Measurements from ENCODE around the gene ZSWIM5.
"Not testable (repeated sequence)": the region's sequence is repeated elsewhere in the genome, so short reads cannot be mapped to it uniquely, and the experiment has no call there.

Gene ZSWIM5

GRCh38 chr1:45200906-45201500 is 5.4 kb downstream of the ZSWIM5 start:
- no peak for DNase-seq

GRCh38 chr1:45200435-45200834 is 6.0 kb downstream of the ZSWIM5 start:
- no peak for DNase-seq

- no peak for DNase-seq
Observed at GRCh38 chr1:45198185-45198584, 8.2 kb downstream of the ZSWIM5 start.

DNA sequence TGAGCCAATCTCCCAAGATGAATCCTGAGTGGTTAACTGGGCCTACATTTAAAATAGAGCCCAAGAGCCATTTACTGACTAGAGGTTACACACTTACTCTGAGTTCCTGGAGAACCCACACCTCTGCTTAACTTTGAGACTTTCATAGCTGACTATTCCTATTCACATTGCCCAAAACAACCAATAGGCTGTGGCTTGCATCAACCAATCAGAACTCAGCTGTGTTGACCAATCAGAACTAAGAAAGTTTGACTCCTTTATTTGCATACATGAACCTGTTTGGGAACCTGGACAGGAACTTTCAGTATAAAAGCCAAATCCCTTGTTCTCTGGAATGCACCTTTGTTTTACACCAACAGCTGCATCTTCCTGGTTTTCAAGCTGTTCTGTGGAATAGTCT is 9.5 kb downstream of the ZSWIM5 start:
- DNase-seq = no peak

DNA sequence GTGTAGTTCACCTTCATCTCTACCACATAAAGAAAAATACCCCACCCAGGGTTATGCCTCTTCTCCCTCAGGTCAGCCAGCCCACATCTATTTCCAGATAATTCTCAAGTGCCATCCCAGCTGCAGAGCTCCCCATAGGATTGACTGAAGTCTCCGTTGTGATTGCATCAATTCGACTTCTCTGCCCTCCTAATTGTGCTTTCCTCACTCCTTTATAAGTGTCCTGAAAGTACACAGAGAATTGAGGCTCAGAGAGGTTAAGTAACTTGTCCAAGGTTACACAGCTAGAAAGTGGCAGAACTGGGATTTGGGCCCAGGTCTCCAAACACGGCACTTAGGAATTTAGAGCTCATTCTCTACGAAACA is 15.0 kb downstream of the ZSWIM5 start:
- DNase-seq = no peak

GRCh38 chr1:45187725-45188124 is 18.7 kb downstream of the ZSWIM5 start:
- DNase-seq = no peak

DNA sequence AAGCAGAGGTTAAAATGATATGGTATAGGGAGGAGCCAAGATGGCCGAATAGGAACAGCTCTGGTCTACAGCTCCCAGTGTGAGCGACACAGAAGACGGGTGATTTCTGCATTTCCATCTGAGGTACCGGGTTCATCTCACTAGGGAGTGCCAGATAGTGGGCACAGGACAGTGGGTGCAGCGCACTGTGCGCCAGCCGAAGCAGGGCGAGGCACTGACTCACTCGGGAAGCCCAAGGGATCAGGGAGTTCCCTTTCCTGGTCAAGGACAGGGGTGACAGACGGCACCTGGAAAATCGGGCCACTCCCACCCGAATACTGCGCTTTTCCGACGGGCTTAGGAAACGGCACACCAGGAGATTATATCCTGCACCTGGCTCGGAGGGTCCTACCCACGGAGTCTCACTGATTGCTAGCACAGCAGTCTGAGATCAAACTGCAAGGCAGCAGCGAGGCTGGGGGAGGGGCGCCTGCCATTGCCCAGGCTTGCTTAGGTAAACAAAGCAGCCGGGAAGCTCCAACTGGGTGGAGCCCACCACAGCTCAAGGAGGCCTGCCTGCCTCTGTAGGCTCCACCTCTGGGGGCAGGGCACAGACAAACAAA is 26.4 kb downstream of the ZSWIM5 start:
- DNase-seq = not testable (repeated sequence)

DNA sequence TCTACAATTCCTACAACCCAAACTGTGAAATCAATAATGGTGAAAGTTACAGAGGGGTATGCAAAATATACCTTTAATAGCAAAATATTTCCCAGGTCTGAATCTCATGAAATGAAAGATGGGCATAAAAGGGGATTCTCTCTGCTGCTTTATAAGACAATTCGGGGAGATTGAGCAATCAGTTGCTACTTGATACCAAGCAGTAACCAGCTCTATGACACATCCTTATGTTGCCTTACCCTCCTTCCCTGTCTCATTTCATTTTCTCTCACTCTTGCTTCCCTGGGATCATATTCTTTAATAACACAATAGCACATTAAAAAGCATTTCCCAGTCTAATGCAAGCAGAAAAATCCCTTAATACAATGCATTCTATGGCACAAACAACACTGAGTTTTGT is 29.0 kb downstream of the ZSWIM5 start:
- DNase-seq = no peak

GRCh38 chr1:45172764-45173163 is 33.6 kb downstream of the ZSWIM5 start:
- no peak for DNase-seq

DNA sequence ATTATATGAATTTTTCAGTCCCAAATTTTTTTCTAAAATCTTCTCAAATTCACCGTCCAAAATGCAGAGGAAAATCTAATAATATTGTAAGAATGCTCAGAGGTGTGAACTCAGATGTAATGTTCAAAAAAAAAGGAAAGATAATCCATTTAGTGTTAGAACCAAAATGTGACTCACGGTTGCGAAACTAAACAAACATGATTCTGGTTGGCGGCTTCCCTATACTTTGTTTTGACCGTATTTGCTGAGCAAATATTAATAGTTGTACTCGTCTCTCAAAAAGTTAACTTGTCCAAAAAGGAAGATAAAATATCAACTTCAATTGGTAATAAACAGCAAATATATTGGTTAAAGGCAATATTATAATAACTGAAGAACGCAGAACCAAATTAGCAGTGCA is 34.4 kb downstream of the ZSWIM5 start:
- DNase-seq = no peak

DNA sequence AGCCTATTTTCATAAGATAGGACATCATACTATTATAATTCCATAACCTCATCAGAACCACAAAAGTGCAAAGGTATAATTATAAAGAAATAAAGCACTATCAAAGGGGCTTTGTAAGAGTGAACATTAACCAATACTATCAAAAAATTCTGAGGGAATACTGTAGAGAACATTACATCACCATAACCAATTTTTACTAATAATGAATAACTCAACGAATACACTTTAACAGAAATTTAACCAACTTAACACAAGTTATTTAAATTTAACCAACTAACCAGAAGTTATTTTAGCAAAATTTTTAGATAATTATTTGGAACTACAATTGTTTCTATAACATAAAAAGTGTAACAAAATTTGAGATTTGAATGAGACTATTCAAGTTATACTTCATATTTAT is 34.8 kb downstream of the ZSWIM5 start:
- DNase-seq = no peak

DNA sequence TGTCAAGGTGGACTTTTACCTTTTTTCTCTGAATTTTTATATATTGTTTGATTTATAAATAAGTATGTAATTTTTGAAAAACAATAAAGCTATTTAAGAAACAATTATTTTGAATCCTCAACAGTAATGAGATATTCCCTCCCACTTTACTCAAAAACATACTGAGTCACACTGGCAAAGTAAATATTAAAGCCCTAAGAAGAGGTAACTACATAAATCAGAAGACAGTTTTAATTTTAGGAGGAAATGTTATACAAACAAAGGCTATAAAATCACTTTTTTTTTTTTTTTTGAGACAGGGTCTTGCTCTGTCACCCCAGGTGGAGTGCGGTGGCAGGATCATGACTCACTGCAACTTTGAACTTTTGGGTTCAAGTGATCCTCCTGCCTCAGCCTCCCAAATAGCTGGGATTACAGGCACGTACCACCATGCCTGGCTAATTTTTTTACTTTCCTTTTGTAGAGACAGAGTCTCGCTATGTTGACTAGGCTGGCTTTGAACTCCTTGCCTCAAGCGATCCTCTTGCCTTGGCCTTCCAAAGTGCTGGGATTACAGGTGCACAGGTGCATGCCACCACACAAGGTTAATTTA is 36.2 kb downstream of the ZSWIM5 start:
- DNase-seq = no peak

DNA sequence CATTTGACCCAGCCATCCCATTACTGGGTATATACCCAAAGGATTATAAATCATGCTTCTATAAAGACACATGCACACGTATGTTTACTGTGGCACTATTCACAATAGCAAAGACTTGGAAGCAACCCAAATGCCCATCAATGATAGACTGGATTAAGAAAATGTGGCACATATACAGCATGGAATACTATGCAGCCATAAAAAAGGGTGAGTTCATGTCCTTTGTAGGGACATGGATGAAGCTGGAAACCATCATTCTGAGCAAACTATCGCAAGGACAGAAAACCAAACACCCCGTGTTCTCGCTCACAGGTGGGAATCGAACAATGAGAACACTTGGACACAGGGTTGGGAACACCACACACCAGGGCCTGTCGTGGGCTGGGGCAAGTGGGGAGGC is 38.5 kb downstream of the ZSWIM5 start:
- DNase-seq = not testable (repeated sequence)

DNA sequence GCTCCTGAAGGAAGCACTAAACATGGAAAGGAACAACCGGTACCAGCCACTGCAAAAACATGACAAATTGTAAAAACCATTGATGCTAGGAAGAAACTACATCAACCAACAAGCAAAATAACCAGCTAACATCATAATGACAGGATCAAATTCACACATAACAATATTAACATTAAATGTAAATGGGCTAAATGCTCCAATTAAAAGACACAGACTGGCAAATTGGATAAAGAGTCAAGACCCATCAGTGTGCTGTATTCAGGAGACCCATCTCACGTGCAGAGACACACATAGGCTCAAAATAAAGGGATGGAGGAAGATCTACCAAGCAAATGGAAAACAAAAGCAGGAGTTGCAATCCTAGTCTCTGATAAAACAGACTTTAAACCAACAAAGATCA is 42.1 kb downstream of the ZSWIM5 start:
- not testable (repeated sequence) for DNase-seq

DNA sequence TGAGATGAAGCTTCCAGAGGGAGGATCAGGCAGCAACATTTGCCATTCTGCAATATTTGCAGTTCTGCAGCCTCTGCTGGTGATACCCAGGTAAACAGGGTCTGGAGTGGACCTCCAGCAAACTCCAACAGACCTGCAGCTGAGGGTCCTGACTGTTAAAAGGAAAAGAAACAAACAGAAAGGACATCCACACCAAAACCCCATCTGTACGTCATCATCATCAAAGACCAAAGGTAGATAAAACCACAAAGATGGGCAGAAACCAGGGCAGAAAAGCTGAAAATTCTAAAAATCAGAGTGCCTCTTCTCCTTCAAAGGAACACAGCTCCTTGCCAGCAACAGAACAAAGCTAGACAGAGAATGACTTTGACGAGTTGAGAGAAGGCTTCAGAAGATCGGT is 43.3 kb downstream of the ZSWIM5 start:
- DNase-seq = not testable (repeated sequence)

DNA sequence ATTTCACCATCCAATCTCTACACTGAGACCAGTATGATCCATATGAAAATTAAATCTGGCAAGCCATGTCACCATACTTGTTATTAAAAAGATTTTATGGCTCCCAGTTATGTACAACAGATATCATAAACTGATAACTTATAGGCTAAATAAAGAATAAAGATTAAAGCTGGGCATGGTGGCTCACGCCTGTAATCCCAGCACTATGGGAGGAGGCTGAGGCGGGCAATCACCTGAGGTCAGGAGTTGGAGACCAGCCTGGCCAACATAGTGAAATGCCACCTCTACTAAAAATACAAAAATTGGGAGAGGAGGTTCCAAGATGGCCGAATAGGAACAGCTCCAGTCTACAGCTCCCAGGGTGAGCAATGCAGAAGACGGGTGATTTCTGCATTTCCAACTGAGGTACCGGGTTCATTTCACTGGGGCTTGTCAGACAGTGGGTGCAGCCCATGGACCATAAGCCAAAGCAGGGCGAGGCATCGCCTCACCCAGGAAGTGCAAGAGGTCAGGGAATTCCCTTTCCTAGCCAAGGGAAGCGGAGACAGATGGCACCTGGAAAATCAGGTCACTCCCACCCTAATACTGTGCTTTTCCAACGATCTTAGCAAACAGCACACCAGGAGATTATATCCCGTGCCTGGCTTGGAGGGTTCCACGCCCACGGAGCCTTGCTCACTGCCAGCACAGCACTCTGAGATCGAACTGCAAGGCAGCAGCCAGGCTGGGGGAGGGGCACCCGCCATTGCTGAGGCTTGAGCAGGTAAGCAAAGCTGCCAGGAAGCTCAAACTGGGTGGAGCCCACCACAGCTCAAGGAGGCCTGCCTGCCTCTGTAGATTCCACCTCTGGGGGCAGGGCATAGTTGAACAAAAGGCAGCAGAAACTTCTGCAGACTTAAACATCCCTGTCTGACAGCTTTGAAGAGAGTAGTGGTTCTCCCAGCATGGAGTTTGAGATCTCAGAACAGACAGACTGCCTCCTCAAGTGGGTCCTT is 44.1 kb downstream of the ZSWIM5 start:
- DNase-seq = peak; percentile 34

GRCh38 chr1:45155957-45156356 is 50.4 kb downstream of the ZSWIM5 start:
- DNase-seq = no peak

DNA sequence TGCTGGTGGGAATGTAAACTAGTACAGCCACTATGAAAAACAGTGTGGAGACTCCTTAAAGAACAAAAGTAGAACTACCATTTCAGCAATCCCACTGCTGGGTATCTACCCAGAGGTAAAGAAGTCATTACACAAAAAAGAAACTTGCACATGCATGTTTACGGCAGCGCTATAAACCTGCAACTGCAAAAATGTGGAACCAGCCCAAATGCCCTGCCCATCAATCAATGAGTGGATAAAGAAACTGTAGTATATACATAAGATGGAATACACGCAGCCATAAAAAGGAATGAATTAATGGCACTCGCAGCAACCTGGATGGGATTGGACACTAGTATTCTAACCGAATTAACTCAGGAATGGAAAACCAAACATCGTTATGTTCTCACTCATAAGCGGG is 51.0 kb downstream of the ZSWIM5 start:
- no peak for DNase-seq

- DNase-seq = no peak
Observed at GRCh38 chr1:45152126-45152525, 54.3 kb downstream of the ZSWIM5 start.

DNA sequence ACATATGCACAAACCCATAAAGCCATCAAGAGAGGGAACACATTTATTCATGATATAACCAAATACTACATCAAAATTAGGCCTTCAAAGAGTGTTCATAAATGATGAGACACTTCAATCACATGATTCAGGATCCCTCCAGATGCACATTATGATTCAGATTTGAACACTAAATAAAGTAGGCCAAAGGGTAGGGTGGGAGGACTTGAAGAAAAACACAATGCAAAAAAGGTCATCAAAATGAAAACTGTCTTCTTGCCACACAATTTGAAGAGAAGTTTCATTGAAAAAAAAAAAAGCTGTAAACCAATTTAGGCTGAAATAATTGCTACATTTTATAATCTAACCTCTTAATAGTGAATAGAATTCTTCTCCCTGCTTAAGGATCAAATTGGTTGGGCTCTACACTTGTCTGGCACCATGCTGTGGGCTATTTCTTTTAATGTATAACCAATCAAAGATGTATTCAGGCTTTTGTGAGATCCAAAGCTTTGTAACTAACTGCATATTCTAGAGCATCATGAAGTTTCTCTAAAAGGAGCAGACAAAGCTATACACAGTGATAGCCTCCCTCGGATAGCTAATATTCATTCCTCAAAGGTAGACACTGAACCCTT is 58.1 kb downstream of the ZSWIM5 start:
- DNase-seq = no peak

- DNase-seq = no peak
Observed at GRCh38 chr1:45146833-45147232, 59.6 kb downstream of the ZSWIM5 start.

DNA sequence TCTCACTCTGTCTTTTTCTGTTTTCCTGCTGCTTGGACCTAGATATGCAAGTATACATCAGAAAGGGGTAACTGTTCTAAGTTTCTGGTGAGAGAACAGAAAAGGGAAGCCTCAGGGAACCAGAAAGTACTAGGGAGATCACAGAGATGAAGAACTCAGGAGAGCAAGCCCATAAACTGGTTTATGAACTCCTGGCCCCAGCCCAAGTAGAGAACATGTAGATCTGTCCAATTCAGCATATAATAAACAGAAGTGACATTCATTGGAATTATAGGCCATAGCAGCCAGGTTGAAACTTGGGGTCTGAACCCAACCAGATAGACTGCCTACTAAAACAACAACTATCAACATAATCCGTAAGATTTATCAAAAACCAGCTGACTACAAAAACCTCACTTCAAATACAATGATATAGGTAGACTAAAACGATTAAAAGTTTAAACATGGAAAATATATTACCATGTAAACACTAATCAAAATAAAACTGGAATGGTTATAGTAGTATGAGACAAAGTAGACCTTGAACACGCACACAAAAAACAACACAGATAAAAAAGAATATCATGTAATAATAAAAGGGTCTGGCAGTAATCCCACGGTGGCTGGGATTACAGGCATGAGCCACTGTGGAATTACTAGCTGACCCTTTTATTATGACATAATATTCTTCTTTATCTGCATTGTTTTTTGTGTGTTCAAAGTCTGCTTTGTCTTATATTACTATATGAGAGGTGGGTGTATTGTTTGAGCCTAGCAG is 65.0 kb downstream of the ZSWIM5 start:
- DNase-seq = no peak
